RKO (cell line): ENCODE measurements around the gene LAMA5.

Experiments
- DNase-seq: peaks from one replicate; pipeline ENCODE4 v3.0.0-alpha.2; 2016; ENCODE audit warnings: low spot score

Gene LAMA5

DNA sequence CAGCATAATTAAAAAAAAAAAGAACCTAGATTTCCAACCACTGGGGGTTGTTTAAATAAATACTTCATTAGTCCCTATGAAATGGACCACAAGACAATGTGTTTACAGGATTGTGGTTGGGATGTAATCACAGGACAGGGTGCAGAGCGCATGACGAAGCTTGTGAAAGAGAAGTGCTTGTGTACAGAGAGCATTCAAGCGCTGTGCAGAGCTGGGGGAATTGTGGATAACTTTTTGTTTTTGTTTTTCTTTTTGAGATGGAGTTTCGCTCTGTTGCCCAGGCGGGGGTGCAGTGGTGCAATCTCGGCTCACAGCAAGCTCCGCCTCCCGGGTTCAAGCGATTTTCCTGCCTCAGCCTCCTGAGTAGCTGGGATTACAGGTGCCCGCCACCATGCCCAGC is 22.3 kb downstream of the LAMA5 start:
- no peak for DNase-seq

- no peak for DNase-seq
Measured at GRCh38 chr20:62344092-62344491, 23.0 kb downstream of the LAMA5 start.

DNA sequence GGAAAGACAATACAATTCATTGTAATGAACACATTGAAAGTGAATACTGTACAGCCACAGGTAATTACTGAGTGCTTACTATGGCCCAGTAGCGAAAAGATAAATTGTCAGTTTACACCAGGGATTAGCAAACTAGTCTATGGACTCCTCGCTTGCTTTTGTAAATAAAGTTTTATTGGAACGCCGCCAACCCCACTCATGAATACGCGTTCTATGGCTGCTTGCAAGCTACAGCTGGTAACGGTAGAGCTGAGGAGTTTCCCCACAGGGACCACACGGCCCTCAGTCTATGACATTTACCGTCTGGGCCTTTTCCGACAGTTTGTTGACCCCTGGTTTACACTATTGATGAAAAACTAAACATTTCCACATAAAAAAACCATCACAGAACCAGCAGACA is 24.2 kb downstream of the LAMA5 start:
- DNase-seq: no peak

DNA sequence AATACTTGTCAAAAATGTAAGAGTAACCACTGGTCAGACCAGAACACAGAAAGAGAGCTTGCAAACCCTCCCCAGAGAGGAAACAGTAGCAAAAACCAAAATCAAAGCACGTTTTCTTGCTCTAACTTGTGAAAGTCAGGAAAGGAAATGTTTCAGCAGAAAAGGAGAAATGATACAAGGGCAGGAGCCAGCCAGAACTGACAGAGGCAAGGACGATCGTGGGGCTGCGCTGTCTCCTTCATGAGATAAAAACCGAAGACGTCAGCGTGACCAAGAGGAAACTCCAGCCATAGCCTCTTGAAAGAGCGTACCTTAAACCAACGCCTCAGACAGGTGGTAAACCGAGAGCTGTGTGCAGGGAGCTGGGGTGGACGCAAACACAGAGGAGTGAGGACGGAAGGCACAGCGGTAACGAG is 27.5 kb downstream of the LAMA5 start:
- no peak for DNase-seq

- no peak for DNase-seq
Measured at GRCh38 chr20:62338294-62338620, 28.9 kb downstream of the LAMA5 start.

- DNase-seq: no peak
Measured at GRCh38 chr20:62337558-62338293, 29.4 kb downstream of the LAMA5 start.

- DNase-seq: no peak
Measured at GRCh38 chr20:62336775-62337557, 30.1 kb downstream of the LAMA5 start.

GRCh38 chr20:62336329-62336728 is 30.8 kb downstream of the LAMA5 start:
- DNase-seq: no peak

DNA sequence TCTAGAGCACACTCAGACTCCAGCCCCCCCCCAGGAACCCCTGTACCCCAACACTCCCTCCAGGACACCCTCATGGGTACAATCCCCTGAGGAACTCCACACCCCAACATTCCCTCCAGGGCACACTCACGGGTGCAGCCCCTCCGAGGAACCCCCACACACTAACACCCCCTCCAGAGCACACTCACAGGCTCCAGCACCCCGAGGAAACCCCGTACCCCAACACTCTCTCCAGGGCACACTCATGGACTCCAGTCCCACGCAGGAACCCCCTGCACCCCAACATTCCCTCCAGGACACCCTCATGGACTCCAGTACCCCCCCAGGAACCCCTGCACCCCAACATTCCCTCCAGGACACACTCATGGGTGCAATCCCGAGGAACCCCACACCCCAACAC is 31.6 kb downstream of the LAMA5 start:
- no peak for DNase-seq

DNA sequence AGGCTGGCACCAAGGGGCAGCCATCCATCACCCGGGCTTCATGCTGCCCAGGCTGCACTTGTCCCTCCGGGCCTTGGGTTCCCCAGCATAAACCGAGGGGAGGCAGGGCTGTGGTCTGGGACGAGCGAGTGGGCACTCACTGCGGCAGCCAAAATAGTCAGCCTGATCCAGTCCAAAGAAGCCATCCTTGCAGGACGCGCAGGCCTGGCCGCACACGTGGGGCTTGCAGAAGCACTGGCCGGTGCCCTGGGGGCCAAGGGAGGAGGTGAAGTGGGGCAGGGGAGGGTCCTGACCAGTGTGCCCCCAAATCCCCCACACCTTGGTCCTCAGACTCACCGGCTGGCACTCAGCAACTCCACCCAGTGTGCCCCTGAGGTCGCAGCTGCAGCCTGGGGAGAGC is 32.2 kb downstream of the LAMA5 start:
- no peak for DNase-seq

GRCh38 chr20:62333820-62334595 is 33.1 kb downstream of the LAMA5 start:
- DNase-seq: no peak

DNA sequence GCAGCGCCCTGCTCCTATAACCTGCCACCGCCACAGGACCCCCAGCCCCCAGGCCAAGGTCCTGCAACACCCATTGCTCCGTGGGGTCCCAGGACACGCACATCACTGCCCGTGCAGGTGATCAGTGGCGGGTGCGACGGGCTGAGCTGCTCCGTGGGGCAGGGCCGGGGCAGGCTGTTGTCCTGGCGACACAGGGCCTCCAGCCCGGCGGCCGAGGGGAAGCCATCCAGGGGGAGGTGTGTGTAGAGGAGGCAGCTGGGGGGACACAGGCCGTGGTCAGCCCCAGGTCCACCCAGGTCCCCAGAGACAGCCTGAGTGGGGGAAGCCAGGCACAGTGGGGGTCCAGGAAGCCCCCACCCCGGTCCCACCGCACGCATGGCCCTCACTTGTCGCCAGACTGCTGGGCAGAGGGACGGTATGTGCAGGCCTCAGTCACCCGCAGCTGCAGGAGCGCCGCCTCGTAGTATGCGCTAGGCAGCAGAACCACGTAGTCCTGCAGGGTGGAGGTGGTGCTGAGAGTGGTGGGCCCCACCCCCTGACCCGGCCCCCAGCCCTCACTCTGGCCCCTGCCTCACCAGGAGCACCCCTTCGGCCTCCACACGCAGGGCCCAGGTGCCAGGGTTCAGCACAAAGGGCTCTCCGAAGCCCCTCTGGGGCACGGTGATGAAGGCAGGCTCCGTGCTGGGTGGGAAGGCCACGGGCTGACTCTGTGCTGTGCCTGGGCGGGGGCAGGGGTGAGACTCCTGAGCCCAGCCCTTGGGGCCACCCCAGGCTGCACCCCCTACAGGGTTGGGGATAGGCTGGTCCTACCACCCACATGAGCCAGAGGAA is 33.9 kb downstream of the LAMA5 start:
- no peak for DNase-seq

DNA sequence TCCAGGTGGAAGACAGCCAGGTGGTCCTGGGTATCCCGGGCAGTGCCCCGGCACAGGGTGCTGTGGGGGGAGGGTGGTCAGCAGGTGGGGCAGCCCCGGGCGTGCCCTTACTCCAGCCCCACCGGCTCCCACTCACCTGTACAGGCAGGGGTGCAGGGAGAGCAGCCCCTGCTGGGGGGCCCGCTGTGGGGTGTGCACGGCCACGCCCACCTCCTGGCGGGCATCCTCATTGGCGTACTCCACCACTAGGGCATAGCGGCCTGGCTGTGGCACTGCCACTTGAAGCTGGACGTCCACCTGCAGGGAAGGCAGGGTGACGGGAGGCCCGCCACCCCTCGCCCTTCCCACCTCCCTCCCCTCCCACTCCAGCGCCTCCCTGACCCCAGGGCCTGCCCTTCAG is 34.7 kb downstream of the LAMA5 start:
- DNase-seq: no peak

- DNase-seq: no peak
Measured at GRCh38 chr20:62331347-62331746, 35.8 kb downstream of the LAMA5 start.

GRCh38 chr20:62330576-62331317 is 36.4 kb downstream of the LAMA5 start:
- DNase-seq: no peak

DNA sequence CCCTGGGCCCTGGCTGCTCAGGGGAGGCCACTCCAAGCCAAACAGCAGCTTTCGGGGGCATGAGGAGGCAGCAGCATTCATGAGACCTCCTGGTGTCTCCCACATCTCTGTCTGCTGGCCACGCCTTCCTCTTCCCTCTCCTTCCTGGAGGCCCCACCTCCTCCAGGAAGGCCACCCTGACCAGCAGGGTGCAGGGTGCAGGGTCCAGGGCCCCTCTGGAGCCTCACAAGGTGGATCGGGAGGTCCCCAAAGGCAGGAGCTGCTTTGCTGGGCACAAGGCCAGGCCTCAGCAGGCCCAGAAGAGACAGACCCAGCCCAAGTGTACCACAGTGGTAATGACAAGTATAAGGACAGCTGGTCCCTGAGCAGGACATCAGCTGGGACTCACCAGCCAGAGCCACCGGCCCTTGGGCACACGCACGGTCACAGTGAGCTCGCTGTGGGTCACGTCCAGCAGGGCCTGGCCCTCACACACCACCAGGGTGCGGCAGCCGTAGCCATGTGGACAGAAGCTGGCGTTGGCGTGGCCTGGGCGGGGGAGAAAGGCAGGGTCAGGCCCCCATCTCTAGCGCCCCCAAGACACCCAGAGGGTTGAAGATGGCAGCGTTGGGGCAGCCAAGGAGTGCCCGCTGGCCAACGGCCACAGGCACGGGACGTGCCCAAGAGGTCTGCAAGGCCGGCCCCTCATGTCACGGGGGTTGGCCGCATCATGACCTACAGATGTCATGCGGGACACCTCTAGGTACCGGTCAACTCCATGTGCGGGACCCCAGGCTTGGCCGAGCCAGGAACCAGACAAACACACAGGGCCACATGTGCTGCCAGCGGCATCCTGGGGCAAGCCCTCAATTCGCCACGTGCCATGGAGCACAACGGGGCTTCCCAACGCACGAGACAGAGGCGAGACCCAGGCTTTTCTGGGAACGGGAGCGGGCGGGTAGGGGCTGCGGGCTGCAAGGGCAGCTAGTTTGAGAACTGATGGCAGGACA is 37.4 kb downstream of the LAMA5 start:
- no peak for DNase-seq

DNA sequence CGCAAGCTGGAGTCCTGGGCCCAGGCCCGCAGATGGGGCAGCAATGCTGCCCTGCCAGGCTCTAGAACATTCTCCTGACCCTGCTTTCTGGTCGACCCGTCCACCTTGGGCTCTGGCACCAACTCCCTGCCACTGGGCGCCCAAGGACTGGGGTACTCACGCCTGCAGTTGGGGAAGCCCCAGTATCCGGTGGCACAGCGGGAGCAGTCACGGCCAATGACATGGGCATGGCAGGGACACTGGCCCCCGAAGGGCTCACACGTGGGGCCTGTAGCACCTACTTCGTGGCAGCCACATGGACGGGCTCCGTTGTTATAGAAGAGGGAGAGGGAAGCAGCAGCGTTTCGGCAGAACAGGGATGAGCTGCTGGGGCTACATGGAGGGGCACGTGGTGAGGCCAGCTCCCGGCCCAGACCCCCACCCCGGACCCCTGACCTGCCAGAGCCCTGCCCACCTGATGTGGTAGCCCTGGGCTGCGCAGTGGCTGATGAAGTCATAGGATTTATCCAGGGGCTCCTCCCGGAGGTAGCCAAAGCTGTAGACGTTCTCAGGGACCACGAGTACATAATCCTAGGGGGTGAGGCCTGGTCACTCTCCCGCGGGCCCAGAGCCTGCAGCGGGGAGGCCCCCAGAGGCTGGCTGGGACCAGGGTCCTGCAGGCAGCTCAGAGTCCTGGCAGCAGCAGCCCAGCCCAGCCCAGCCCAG is 38.3 kb downstream of the LAMA5 start:
- DNase-seq: no peak

GRCh38 chr20:62327726-62328495 is 39.2 kb downstream of the LAMA5 start:
- no peak for DNase-seq
